K562 treated with DMSO at 1 percent for 24 hours (cell line): ENCODE data around the gene TMIE. TPM values are rescaled to one million over a fixed set of nuclear protein-coding genes. Genes with fewer than 3 reads are reported as not detected.

Experiments
- total RNA-seq: library from RNA; unstranded; fragments of 300-600 nt; gene quantifications from 2 replicates; pipeline ENCODE4 v1.2.3, GENCODE V29; 2022; ENCODE audit warnings: low read depth; ENCODE audit not compliant: insufficient read depth

Gene TMIE
- total RNA-seq = not detected in 2 replicates

GRCh38 chr3:46701181-46701939, at the start of gene TMIE:
TMIE (plus strand) TSS chr3:46701392; CDS start chr3:46701488, 96 bp downstream.

GRCh38 chr3:46693038-46693891, 7.9 kb upstream of the TMIE start, which contains the start of gene ALS2CL:
ALS2CL (minus strand) TSS chr3:46693679; CDS start chr3:46689440, 4,239 bp downstream.

GRCh38 chr3:46717447-46718231, 16.4 kb downstream of the TMIE start, which contains the start of gene PRSS50:
PRSS50 (minus strand) TSS chr3:46717869; CDS start chr3:46717824, 45 bp downstream.

Other genes with a start within 250 kb of the TMIE start
- not detected in 2 replicates for gene LTF, start 236.5 kb upstream of the TMIE start, total RNA-seq
- not detected in 2 replicates for gene RTP3, start 203.4 kb upstream of the TMIE start, total RNA-seq
- gene LRRC2, start 135.1 kb upstream of the TMIE start, total RNA-seq = not detected in 2 replicates
- not detected in 2 replicates for gene FAM240A, start 88.9 kb upstream of the TMIE start, total RNA-seq
- 0.22 and 0.52 TPM in 2 replicates for gene ALS2CL, start 7.7 kb upstream of the TMIE start, total RNA-seq
- not detected in 2 replicates for gene PRSS50, start 16.5 kb downstream of the TMIE start, total RNA-seq
- gene MYL3, start 162.1 kb downstream of the TMIE start, total RNA-seq = not detected in 2 replicates
- not detected in 2 replicates for gene PTH1R, start 176.3 kb downstream of the TMIE start, total RNA-seq